Measurements from ENCODE around the gene NLK. TPM values are rescaled to one million over a fixed set of nuclear protein-coding genes. Genes with fewer than 3 reads are reported as not detected.

Gene NLK
- total and polyA plus RNA-seq, 2 donors (not counting 3 experiments of a cell fraction or from before 2014, with no cell fraction given), result 23.8 to 34.2 TPM

- Histone ChIP-seq H3K9me1 (replicated peaks; ENCODE audit: control insufficient read depth, extremely low read depth, insufficient read depth, low read length) (no peaks in the 10 kb centered on the region), H2AFZ (ENCODE audit: low read depth, low read length) (no peak overlapping the region), H3K4me3 (replicated peaks in 1 of 3; ENCODE audit: insufficient read depth in 1 of 3, low read depth in 1 of 3, low read length in 3 of 3) (no peak overlapping the region), H3K36me3 (ENCODE audit: control insufficient read depth in 2 of 2, extremely low read depth in 1 of 2, insufficient read depth in 2 of 2, low read length in 2 of 2) (no peaks in the 10 kb centered on the region), H4K20me1 (replicated peaks; ENCODE audit: control insufficient read depth, extremely low read depth, insufficient read depth, low read length) (no peaks in the 10 kb centered on the region), H3K27ac (ENCODE audit: insufficient read depth, low read depth, low read length) (no peak overlapping the region), H3K27me3 (ENCODE audit: control insufficient read depth in 2 of 2, insufficient read depth in 2 of 2, low read length in 2 of 2) (no peaks in the 10 kb centered on the region), H3K79me2 (ENCODE audit: control insufficient read depth, insufficient read depth, low read length) (no peaks in the 10 kb centered on the region), H3K9ac (replicated peaks; ENCODE audit: extremely low read depth, insufficient read depth, low read length) (no peak overlapping the region), H3K4me1 (ENCODE audit: control insufficient read depth, extremely low read depth, insufficient read depth, low read length) (no peaks in the 10 kb centered on the region), H3K9me3 (replicated peaks; ENCODE audit: control insufficient read depth, insufficient read depth, low read length) (no peaks in the 10 kb centered on the region), H3K4me2 (ENCODE audit: insufficient read depth, low read length) (no peak overlapping the region)
- TF ChIP-seq JUN (IDR thresholded peaks at IDR 0.05; ENCODE audit: borderline replicate concordance, insufficient read depth, insufficient read length, low read depth) (no peak), FOS (IDR thresholded peaks at IDR 0.05; ENCODE audit: borderline replicate concordance, insufficient read depth, low read length) (no peak), GATA2 (IDR thresholded peaks at IDR 0.05; ENCODE audit: insufficient read depth, insufficient read length, low read depth, low read length) (no peak), MYC (IDR thresholded peaks at IDR 0.05; ENCODE audit: low read depth, low read length) (no peak), MAX (IDR thresholded peaks at IDR 0.05; ENCODE audit: insufficient read depth, insufficient read length) (no peak), EZH2 (IDR thresholded peaks at IDR 0.05; ENCODE audit: borderline replicate concordance, low read depth, low read length, severe bottlenecking) (no peak), CTCF (IDR thresholded peaks at IDR 0.05; ENCODE audit: extremely low read depth in 1 of 2, insufficient read depth in 1 of 2, low read depth in 1 of 2, low read length in 2 of 2) (no peak), POLR2AphosphoS5 (IDR thresholded peaks at IDR 0.05; ENCODE audit: insufficient read depth, low read depth, low read length) (no peak), POLR2A (IDR thresholded peaks at IDR 0.05; ENCODE audit: low read depth, low read length) (no peak)
- POLR2A ChIA-PET, result no interaction called here
- CTCF ChIA-PET, result interaction anchor here (1.0 kb wide), 1 partner anchor 9 kb away, joined by 4 read pairs; no protein-coding TSS in a partner anchor
- intact Hi-C loops (cut with micrococcal nuclease) (no loop called here), dilution Hi-C loops (cut with MboI; ENCODE audit: extremely low pct_ligation_motif_present, low sequenced_read_pairs) (no loop called here)
- FAIRE-seq, result no peak
- BruUV-seq (replicated peaks), result no TSS peak
- no peak for DNase-seq (ENCODE audit: low read depth, low spot score)
Observed at GRCh38 chr17:28151001-28151400, 108.5 kb downstream of the NLK start.

Measured in endothelial cell of umbilical vein (primary cell).